OCI-LY3 (cell line): ENCODE results near the gene ADGRA3.

ENCODE experiments used
- H2AFZ ChIP-seq: fragments of 200-600, 300-600 bp; shearing (Covaris generic); 2 replicates; pipeline ENCODE4 v1.6.0; 2014; ENCODE audit warnings: antibody characterized with exemption, low read depth, low read length
- H3K27ac ChIP-seq: fragments of 200-600, 300-600 bp; sonication (generic); 2 replicates; pipeline ENCODE4 v1.5.1; 2014; ENCODE audit warnings: mild to moderate bottlenecking, low read length, moderate library complexity, mixed read lengths
- H3K27me3 ChIP-seq: fragments of 200-600, 300-600 bp; sonication (generic); 2 replicates; pipeline ENCODE4 v1.6.1; 2014; ENCODE audit warnings: low read depth, low read length, mixed read lengths
- H3K36me3 ChIP-seq: fragments of 200-600, 300-600 bp; sonication (generic); replicated peaks from 2 replicates; pipeline ENCODE3; 2014; ENCODE audit warnings: low read depth, low read length, mixed read lengths
- H3K4me1 ChIP-seq: fragments of 300-600, 200-600 bp; sonication (generic); 2 replicates; pipeline ENCODE4 v1.6.1; 2014; ENCODE audit warnings: low read length, mixed read lengths
- H3K4me2 ChIP-seq: fragments of 200-600, 300-600 bp; sonication (generic); 2 replicates; pipeline ENCODE4 v1.6.1; 2014; ENCODE audit warnings: low read length, mixed read lengths
- H3K4me3 ChIP-seq: fragments of 300-600, 200-600 bp; sonication (generic); 2 replicates; pipeline ENCODE4 v1.5.1; 2014; ENCODE audit warnings: antibody characterized with exemption, mild to moderate bottlenecking, low read length, moderate library complexity
- H3K79me2 ChIP-seq: fragments of 300-600, 200-600 bp; shearing (Covaris generic); 2 replicates; pipeline ENCODE4 v1.6.1; 2014; ENCODE audit warnings: mild to moderate bottlenecking, low read length, mixed read lengths
- H3K9ac ChIP-seq: fragments of 300-600, 200-600 bp; shearing (Covaris generic); 2 replicates; pipeline ENCODE4 v1.6.0; 2014; ENCODE audit warnings: mild to moderate bottlenecking, low read length, moderate library complexity
- H3K9me3 ChIP-seq: fragments of 200-600, 300-600 bp; shearing (Covaris generic); 2 replicates; pipeline ENCODE4 v1.6.1; 2014; ENCODE audit warnings: low read length, mixed read lengths; ENCODE audit not compliant: insufficient read depth
- H4K20me1 ChIP-seq: fragments of 200-600, 300-600 bp; sonication (generic); 2 replicates; pipeline ENCODE4 v1.6.1; 2016; ENCODE audit warnings: low read length, mixed read lengths; ENCODE audit not compliant: insufficient read depth
- EZH2phosphoT487 ChIP-seq: fragments of 200-600 bp; shearing (Covaris generic); IDR thresholded peaks from 2 replicates; pipeline ENCODE4 v1.6.1; 2018; ENCODE audit warnings: antibody characterized with exemption, mixed run types, low read depth
- TF ChIP-seq, protein P1 (sequence below): fragments of 200-600, 300-600 bp; sonication (generic); IDR thresholded peaks from 2 replicates; pipeline ENCODE4 v1.5.1; 2014; ENCODE audit warnings: antibody characterized with exemption, low read length, low read depth

Gene ADGRA3

DNA sequence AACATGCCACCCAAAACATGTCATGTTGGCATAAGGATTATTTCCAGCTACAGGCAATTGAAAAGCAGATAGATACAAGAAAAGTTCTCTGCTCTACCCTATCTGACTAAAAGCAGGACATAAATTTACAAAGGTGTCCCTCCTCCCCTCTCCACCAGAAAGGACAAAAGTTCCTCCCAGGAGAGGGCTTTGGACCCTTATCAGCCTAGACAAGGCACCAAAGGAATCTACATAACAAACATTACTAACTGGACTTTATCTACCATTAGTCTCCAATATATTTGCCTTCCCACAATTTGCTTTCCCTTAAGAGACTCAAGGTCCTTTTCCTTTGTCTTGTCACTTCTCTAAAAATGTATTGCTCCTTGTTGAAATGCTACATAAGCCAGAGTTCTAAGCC is 55.6 kb downstream of the ADGRA3 start:
- Histone ChIP-seq H3K4me3 (no peak overlapping the region), H3K9ac (no peak overlapping the region), H3K4me1 (no peaks in the 10 kb centered on the region), H3K27ac (no peak overlapping the region), H3K4me2 (no peak overlapping the region), H3K79me2 (no peaks in the 10 kb centered on the region), H2AFZ (no peak overlapping the region), H3K36me3 (no peaks in the 10 kb centered on the region), H4K20me1 (no peaks in the 10 kb centered on the region), H3K9me3 (no peaks in the 10 kb centered on the region), H3K27me3 (no peaks in the 10 kb centered on the region)
- no peak for TF ChIP-seq EZH2phosphoT487
- TF ChIP-seq, protein P1, sequence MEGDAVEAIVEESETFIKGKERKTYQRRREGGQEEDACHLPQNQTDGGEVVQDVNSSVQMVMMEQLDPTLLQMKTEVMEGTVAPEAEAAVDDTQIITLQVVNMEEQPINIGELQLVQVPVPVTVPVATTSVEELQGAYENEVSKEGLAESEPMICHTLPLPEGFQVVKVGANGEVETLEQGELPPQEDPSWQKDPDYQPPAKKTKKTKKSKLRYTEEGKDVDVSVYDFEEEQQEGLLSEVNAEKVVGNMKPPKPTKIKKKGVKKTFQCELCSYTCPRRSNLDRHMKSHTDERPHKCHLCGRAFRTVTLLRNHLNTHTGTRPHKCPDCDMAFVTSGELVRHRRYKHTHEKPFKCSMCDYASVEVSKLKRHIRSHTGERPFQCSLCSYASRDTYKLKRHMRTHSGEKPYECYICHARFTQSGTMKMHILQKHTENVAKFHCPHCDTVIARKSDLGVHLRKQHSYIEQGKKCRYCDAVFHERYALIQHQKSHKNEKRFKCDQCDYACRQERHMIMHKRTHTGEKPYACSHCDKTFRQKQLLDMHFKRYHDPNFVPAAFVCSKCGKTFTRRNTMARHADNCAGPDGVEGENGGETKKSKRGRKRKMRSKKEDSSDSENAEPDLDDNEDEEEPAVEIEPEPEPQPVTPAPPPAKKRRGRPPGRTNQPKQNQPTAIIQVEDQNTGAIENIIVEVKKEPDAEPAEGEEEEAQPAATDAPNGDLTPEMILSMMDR, result no peak

DNA sequence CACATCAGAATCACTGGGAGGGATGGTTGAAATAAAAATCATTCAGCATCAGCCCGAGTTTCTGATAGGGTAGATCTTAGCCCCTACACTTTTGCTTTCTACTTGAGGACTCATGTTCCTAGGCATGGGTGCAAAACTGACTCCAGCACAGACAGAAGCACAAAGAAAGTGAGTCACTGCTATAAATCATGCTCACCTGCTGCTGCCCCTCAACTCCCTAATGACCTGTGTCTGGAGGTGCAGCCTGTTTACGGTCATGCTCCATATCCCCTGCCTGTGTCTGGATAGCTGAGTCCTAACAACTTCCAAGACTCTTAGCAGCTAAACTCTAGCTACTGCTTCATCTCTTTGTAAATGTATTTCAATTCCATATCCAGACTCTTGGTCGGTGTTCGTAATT is 57.8 kb downstream of the ADGRA3 start:
- Histone ChIP-seq H3K27ac (no peak overlapping the region), H3K4me2 (no peak overlapping the region), H3K27me3 (no peaks in the 10 kb centered on the region), H4K20me1 (no peaks in the 10 kb centered on the region), H3K9me3 (no peaks in the 10 kb centered on the region), H3K4me3 (no peak overlapping the region), H3K9ac (no peak overlapping the region), H3K4me1 (no peaks in the 10 kb centered on the region), H3K79me2 (no peaks in the 10 kb centered on the region), H2AFZ (no peak overlapping the region), H3K36me3 (no peaks in the 10 kb centered on the region)
- TF ChIP-seq, protein P1, result no peak

DNA sequence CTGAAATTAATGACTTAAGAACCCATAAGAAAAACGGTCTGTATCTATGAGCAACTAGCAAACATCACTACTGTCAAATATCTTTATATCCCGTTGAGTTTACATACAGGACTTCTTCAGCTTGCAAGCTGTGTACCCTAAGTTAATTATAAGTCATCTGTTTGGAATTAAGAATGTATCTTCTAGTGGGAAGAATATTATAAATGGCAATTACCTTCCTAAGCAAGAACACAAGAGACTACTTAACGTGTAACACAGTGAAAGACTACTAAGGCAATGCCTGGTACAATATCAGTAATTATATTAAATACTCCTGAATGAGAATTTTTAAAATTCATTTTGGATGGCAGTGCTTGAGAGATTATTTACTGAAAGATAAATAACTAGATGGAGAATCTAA is 58.5 kb downstream of the ADGRA3 start:
- no peaks in the 10 kb centered on the region for H4K20me1 ChIP-seq

DNA sequence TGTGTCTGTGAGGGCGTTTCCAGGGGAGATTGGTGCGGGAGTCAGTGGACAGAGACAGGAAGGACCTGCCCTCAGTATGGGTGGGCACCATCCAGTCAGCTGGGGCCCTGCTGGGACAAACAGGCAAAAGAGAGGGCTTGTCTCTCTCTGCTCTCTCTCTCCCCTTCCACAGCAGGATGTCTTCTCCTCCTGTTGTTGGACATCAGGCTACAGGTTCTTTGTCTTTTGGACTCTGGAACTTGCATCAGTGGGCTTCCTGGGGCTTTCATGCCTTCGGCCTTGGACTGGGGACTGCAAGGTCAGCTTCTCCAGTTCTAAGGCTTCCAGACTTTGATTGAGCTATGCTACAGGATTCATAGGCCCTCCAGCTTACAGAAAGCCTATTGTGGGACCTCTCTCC is 59.6 kb downstream of the ADGRA3 start:
- Histone ChIP-seq H3K4me2 (no peak overlapping the region), H3K4me3 (no peak overlapping the region), H3K9ac (no peak overlapping the region), H4K20me1 (no peaks in the 10 kb centered on the region), H3K36me3 (no peaks in the 10 kb centered on the region), H3K79me2 (no peaks in the 10 kb centered on the region), H2AFZ (no peak overlapping the region), H3K27ac (no peak overlapping the region), H3K9me3 (no peaks in the 10 kb centered on the region), H3K27me3 (no peaks in the 10 kb centered on the region), H3K4me1 (no peaks in the 10 kb centered on the region)
- TF ChIP-seq, protein P1, result no peak
- TF ChIP-seq EZH2phosphoT487, result no peak

More for the DNA sequence above, 58.5 kb downstream of the ADGRA3 start:
- Histone ChIP-seq H3K4me3 (no peak overlapping the region), H3K36me3 (no peaks in the 10 kb centered on the region), H3K27me3 (no peaks in the 10 kb centered on the region), H3K27ac (no peak overlapping the region), H3K79me2 (no peaks in the 10 kb centered on the region), H3K9ac (no peak overlapping the region), H3K9me3 (no peaks in the 10 kb centered on the region), H3K4me1 (no peaks in the 10 kb centered on the region), H3K4me2 (no peak overlapping the region), H2AFZ (no peak overlapping the region)
- no peak for TF ChIP-seq EZH2phosphoT487
- TF ChIP-seq, protein P1, result no peak
